ENCODE measurements around the gene DOCK9. TPM values are rescaled to one million over a fixed set of nuclear protein-coding genes. Genes with fewer than 3 reads are reported as not detected.

The DOCK9 gene
- polyA plus RNA-seq, 1 of the 3 experiments (the other 2 are of a cell fraction) = 16.6 TPM

GRCh38 chr13:98922306-98922705, 55.6 kb downstream of the DOCK9 start:
- TF ChIP-seq ZBTB33 (IDR thresholded peaks at IDR 0.05; ENCODE audit: borderline replicate concordance, low read depth) (no peak), CHD2 (IDR thresholded peaks at IDR 0.05; ENCODE audit: low read length, partially characterized antibody) (no peak), TCF12 (IDR thresholded peaks at IDR 0.05) (no peak), FOXJ3 (CRISPR knock-in tag; IDR thresholded peaks at IDR 0.05) (no peak), GABPA (IDR thresholded peaks at IDR 0.05; ENCODE audit: low read depth) (no peak), PBX3 (IDR thresholded peaks at IDR 0.05) (no peak), RAD21 (IDR thresholded peaks at IDR 0.05; ENCODE audit: low read length) (no peak), USF2 (IDR thresholded peaks at IDR 0.05; ENCODE audit: borderline replicate concordance, low read depth, low read length) (no peak), EP300 (IDR thresholded peaks at IDR 0.05; ENCODE audit: borderline replicate concordance in 1 of 2, low read depth in 1 of 2, low read length in 1 of 2) (no peak), ELF1 (IDR thresholded peaks at IDR 0.05) (no peak), FOXM1 (IDR thresholded peaks at IDR 0.05; ENCODE audit: low read depth) (no peak), RXRA (IDR thresholded peaks at IDR 0.05; ENCODE audit: borderline replicate concordance, low read depth) (no peak), RCOR1 (IDR thresholded peaks at IDR 0.05; ENCODE audit: low read length) (no peak), MXI1 (IDR thresholded peaks at IDR 0.05; ENCODE audit: low read depth, low read length) (no peak), CTCF (IDR thresholded peaks at IDR 0.05) (no peak), SIN3A (IDR thresholded peaks at IDR 0.05; ENCODE audit: borderline replicate concordance, low read depth, low read length) (no peak), EZH2phosphoT487 (IDR thresholded peaks at IDR 0.05; ENCODE audit: borderline replicate concordance, low read depth) (no peak), YY1 (IDR thresholded peaks at IDR 0.05; ENCODE audit: low read depth) (no peak), NFIC (IDR thresholded peaks at IDR 0.05; ENCODE audit: borderline replicate concordance) (no peak)
- H3K79me2 ChIP-seq (ENCODE audit: insufficient read depth) = no peaks in the 10 kb centered on the region
- H3K9ac ChIP-seq = no peak overlapping the region
- H3F3A ChIP-seq (replicated peaks; ENCODE audit: insufficient read depth) = no peaks in the 10 kb centered on the region
- no peaks in the 10 kb centered on the region for H3K9me2 ChIP-seq
- no peaks in the 10 kb centered on the region for H3K9me3 ChIP-seq
- no peaks in the 10 kb centered on the region for H3K27me3 ChIP-seq (ENCODE audit: insufficient read depth)
- ChIA-PET CTCF (interaction anchor here (1.4 kb wide), 1 partner anchor 39 kb away, joined by 3 read pairs; no protein-coding TSS in a partner anchor), POLR2A (no interaction called here)
- H3K4me1 ChIP-seq (ENCODE audit: control insufficient read depth in 1 of 2, insufficient read depth in 2 of 2, low read depth in 1 of 2, low read length in 1 of 2) = peaks cover 0 to 3% of the 10 kb centered on the region in 2 experiments; a peak in 1 of 4 replicates
- 95% methylated on average over 4 of the region's 4 CpGs for WGBS (ENCODE audit: low lambda C conversion rate)
- DNase-seq = no peak
- H4K20me1 ChIP-seq (ENCODE audit: insufficient read depth) = no peaks in the 10 kb centered on the region
- H3K36me3 ChIP-seq (replicated peaks in 1 of 2; ENCODE audit: control insufficient read depth in 1 of 2, insufficient read depth in 2 of 2, low read length in 1 of 2) = no peaks in the 10 kb centered on the region
- H3K4me2 ChIP-seq = no peak overlapping the region
- no peak overlapping the region for H2AFZ ChIP-seq (ENCODE audit: low read depth)
- no peak overlapping the region for H3K4me3 ChIP-seq (ENCODE audit: low read depth in 2 of 2, low read length in 1 of 2)
- no peak overlapping the region for H3K27ac ChIP-seq (ENCODE audit: low read depth in 2 of 2, low read length in 1 of 2)

Data from SK-N-SH (cell line).